Effector CD4-positive, alpha-beta T cell (primary cell): ENCODE measurements around the gene CSRNP3.

Experiments
- DNase-seq: peaks from one replicate; pipeline ENCODE4 v3.0.0-alpha.2; 2020

CSRNP3 gene

GRCh38 chr2:165693838-165694237, 224.3 kb downstream of the CSRNP3 start:
- no peak for DNase-seq

- no peak for DNase-seq
These were observed 228.4 kb downstream of the CSRNP3 start for GRCh38 chr2:165697748-165698443.

GRCh38 chr2:165698444-165698884, 229.0 kb downstream of the CSRNP3 start:
- no peak for DNase-seq

- no peak for DNase-seq
These were observed 230.4 kb downstream of the CSRNP3 start for GRCh38 chr2:165699946-165700345.

GRCh38 chr2:165700531-165700930, 231.0 kb downstream of the CSRNP3 start:
- DNase-seq = no peak

GRCh38 chr2:165701147-165701546, 231.6 kb downstream of the CSRNP3 start:
- no peak for DNase-seq

- no peak for DNase-seq
These were observed 237.5 kb downstream of the CSRNP3 start for GRCh38 chr2:165706960-165707487.

- DNase-seq = no peak
These were observed 246.6 kb downstream of the CSRNP3 start for GRCh38 chr2:165716091-165716490.

GRCh38 chr2:165718610-165719210, 249.2 kb downstream of the CSRNP3 start:
- no peak for DNase-seq

GRCh38 chr2:165720511-165720910, 251.0 kb downstream of the CSRNP3 start:
- no peak for DNase-seq

- DNase-seq = no peak
These were observed 255.9 kb downstream of the CSRNP3 start for GRCh38 chr2:165725421-165725820.
